PC-9 (cell line): Measurements from ENCODE around the gene DDRGK1.

ENCODE experiments used
- EZH2 ChIP-seq: fragments of 200-600 bp; sonication (generic); IDR thresholded peaks from 2 replicates; pipeline ENCODE4 v1.8.0; 2017; ENCODE audit warnings: antibody characterized with exemption, low read depth
- TF ChIP-seq, protein P1 (sequence below): fragments of 200-600 bp; sonication (generic); conservative IDR thresholded peaks from 2 replicates; pipeline ENCODE4 v1.6.1; 2017; ENCODE audit warnings: mixed run types, antibody characterized with exemption, mild to moderate bottlenecking, moderate library complexity

DNA sequence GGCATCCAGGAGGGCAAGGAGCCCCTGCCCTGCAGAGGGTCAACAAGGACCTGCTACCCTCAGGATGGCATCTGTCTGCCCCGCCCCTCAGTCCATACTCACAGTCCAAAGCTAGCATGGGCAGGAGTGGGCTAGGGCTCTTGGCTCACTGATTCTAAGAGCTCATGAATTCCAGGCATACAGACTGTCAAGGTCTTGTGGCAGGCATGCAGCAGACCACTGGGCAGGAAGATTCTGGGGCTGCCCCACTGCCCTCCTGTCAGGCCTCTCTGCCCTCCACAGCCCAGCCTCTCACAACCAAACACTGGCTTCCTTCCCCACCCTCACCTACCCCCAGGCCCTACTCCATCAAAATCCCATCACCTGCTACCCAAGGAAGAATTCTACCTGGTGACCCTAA is 40.1 kb upstream of the DDRGK1 start:
- TF ChIP-seq, protein P1, sequence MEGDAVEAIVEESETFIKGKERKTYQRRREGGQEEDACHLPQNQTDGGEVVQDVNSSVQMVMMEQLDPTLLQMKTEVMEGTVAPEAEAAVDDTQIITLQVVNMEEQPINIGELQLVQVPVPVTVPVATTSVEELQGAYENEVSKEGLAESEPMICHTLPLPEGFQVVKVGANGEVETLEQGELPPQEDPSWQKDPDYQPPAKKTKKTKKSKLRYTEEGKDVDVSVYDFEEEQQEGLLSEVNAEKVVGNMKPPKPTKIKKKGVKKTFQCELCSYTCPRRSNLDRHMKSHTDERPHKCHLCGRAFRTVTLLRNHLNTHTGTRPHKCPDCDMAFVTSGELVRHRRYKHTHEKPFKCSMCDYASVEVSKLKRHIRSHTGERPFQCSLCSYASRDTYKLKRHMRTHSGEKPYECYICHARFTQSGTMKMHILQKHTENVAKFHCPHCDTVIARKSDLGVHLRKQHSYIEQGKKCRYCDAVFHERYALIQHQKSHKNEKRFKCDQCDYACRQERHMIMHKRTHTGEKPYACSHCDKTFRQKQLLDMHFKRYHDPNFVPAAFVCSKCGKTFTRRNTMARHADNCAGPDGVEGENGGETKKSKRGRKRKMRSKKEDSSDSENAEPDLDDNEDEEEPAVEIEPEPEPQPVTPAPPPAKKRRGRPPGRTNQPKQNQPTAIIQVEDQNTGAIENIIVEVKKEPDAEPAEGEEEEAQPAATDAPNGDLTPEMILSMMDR = no peak
- TF ChIP-seq EZH2 = no peak
